Measurements from ENCODE around the gene PARL.

GRCh38 chr3:183801601-183802000 lies 83.1 kb downstream of the PARL start:
- no peak for TF ChIP-seq CTCF (IDR thresholded peaks at IDR 0.05; ENCODE audit: poor library complexity)
- no peak for TF ChIP-seq EZH2phosphoT487 (IDR thresholded peaks at IDR 0.05; ENCODE audit: low read depth, severe bottlenecking, unreplicated experiment)
- no peak for TF ChIP-seq EZH2 (IDR thresholded peaks at IDR 0.05; ENCODE audit: borderline replicate concordance)

Data from hepatocyte (in vitro differentiated cells).